Hematopoietic multipotent progenitor cell treated with erythropoietin and hydrocortisone succinate and interleukin-3 and kit ligand, for 4 days (in vitro differentiated cells): Measurements from ENCODE around the gene SLC22A5.

Experiments
- DNase-seq: peaks from one replicate; pipeline ENCODE4 v3.0.0-alpha.2; 2015

The SLC22A5 gene

GRCh38 chr5:132369474-132370180, at the start of gene SLC22A5:
SLC22A5 (plus strand) TSS chr5:132369710; CDS start chr5:132369973, 263 bp downstream.
- peak; percentile 73 for DNase-seq

DNA sequence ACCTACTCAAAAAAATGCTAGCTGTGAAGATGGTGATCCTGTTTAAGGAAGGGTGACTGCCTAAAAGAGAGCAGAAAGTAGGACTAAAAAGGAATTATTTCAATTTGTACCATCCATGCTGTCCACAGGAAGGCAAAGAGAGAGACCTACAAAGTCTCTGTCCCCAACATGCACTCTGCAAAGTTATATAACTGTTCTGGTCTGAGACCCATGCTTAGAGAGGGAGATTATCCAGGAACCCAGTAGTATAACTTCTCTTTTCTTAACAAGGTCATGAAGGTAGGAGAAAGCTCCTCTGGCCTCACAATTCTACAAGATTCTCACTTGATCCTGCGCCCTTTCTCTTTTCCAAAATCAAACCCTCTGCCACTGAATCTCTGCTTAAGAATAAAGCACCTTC, 49.5 kb upstream of the SLC22A5 start:
- DNase-seq = no peak

DNA sequence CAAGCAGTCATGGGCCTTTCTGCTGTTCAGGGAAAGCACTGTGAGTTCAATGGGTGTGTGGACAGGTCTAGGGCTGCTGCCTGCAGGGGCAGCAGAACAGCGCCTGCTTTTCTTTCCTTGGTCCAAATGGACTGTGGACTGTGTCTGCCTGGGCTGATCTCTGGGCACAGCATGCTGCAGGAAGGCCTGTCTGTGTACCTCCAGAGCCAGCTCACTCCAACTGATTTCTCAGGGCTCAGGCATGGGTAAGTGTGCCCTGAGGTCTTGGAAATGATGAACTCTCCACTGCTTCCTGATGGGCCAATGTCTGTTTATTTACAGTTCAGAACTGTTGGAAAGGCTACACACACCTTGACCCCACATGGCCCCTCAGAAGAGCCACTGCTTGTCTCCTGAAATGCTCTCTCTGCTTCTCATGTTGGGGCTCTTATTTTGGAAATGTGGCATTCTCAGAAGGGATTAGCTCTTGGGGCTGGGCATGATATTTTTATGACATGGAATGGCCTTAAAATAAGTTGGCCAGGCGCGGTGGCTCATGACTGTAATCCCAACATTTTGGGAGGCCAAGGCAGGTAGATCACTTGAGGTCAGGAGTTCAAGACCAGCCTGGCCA, 48.3 kb upstream of the SLC22A5 start:
- DNase-seq = no peak

DNA sequence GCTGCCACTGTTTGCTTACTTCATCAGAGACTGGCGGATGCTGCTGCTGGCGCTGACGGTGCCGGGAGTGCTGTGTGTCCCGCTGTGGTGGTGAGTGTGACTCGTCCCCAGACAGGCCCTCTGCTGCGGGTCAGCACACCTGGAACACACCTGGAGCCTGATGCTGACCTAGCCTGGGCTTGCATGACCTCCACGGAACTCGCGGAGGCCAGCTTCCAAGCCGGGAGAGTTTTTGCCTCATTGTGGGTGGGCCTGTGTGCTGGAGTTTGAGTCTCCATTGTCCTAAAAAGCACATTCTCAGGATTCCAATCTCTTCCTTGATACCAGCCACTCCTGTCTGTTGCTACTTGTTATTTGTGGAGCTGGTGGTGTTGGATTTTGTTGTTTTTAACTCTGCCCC, 47.2 kb upstream of the SLC22A5 start:
- no peak for DNase-seq

DNA sequence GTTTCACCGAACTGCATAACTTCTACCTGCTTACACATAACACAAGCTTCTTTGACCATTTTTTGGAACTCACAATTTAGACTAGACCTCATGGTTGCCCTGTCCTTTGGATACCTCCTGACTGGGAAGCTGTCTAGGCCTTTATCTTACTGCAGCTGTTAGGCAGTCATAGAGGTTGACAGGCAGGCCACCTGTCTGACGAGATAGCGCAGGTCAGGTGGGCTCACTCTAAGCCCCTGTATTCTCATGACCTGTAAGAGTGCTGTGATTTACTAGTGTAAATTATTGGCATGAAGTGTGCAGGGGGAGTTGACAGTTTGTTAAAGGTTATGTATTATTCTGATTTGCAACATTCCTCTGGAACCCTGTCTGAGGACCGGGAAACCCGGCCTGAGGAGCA, 46.3 kb upstream of the SLC22A5 start:
- DNase-seq = no peak

GRCh38 chr5:132325691-132326090, 43.8 kb upstream of the SLC22A5 start:
- DNase-seq = no peak

DNA sequence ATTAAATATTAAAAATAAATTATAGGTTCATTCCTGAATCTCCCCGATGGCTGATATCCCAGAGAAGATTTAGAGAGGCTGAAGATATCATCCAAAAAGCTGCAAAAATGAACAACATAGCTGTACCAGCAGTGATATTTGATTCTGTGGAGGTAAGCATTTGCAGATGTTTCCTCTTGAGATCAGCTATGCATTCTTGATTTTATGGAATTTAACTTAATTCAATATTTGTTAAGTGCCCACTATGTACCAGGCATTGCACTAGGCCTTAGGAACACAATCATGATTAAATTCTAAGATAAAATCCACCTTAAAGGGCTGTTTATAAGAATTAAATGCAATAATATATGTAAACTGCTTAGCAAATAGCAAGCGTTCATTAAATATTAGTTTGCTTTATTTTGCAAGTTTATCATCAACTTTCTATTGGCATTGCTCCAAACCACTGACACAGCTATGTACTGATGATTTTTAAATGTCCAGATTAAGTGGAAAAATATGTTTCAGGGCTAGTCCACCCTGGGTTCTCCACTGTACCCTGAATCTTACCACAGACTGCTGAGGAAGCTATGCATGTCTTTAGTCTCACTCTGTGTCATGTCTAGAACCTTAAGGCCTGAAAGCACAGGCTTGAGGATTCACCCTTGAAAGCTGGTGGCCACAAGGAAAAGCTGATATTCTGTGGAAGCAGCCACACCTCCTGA, 42.1 kb upstream of the SLC22A5 start:
- DNase-seq = peak; percentile 42

GRCh38 chr5:132334812-132335211, 34.7 kb upstream of the SLC22A5 start:
- DNase-seq = no peak

DNA sequence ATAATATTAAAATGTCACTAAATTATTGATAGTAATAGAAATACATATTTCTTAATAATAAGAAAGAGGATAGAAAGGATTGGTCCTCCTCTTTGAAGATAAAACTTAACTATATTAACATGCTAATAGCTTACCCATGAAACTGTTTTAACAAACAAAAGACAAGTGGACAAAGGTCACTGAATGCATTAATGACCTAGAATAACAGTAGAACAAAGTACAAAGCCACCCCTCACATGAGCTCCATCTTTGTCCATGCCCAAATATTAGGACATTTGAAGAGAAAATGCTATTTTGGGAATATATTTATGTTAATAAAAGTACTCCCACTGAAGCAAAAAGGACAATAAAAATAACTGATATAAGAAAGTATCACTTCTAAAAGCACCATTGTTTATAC, 34.1 kb upstream of the SLC22A5 start:
- DNase-seq = no peak

GRCh38 chr5:132339502-132339901, 30.0 kb upstream of the SLC22A5 start:
- DNase-seq = no peak

DNA sequence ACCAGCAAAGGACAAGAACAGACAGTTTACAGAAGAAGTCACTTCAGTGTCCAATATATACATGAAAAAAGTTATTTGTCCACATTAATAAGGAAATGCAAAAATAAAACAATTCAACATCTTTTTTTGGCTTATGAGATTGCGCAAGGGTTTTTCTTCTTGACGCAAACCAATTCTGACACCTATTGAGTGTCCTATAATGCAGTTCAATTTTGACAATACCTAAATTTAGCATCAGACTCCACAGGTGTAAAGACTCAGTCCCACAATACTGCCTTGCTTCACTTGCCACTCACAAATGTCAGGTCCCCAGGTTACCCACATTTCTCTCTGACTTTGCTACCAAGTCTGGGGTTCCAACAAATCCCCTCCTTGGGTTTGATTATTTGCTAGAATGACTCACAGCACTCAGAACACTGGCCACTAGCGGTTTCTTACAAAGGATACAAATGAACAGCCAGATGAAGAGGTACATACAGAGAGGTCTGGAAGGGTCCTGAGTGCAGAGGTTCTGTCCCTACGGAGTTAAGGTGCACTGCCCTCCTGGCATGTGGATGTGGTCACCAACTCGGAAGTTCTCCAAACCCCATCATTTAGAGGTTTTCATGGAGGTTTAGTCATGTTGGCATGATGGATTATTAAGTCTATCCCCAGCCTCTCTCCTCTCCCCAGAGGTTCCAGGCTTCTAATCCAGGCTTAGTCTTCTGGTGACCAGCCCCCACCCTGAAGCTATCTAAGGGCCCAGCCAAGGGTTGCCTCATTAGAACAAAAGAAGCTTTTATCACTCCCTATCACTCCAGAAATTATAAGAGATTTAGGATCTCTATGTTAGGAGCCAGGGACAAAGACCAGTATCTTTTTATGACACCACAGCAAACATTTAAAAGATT, 27.0 kb upstream of the SLC22A5 start:
- DNase-seq = no peak

- DNase-seq = no peak
These were observed 24.6 kb upstream of the SLC22A5 start for GRCh38 chr5:132344775-132345514.

GRCh38 chr5:132353486-132353995, 16.0 kb upstream of the SLC22A5 start:
- no peak for DNase-seq

- DNase-seq = peak; percentile 73
These were observed 14.9 kb upstream of the SLC22A5 start for GRCh38 chr5:132354381-132355139.

DNA sequence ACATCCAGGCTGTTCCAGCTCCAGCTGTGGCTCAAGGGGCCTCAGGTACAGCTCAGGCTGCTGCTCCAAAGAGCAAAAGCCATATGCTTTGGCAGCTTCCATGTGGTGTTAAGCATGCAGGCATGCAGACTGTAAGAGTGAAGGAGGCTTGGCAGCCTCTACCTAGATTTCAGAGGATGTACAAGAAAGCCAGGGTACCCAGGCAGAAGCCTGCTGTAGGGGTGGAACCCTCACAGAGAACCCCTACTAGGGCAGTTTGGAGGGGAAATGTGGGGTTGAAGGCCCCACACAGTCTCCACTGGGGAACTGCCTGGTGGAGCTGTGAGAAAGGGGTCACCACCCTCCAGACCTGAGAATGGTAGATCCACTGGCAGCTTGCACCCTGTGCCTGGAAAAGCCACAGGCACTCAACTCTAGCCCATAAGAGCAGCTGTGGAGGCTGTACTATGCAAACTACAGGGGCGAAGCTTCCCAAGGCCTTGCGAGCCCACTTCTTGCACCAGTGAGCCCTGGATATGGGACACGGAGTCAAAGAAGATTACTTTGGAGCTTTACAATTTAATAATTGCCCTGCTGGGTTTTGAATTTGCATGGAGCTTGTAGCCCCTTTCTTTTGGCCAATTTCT, 14.3 kb upstream of the SLC22A5 start:
- no peak for DNase-seq

GRCh38 chr5:132358775-132359174, 10.7 kb upstream of the SLC22A5 start:
- DNase-seq = no peak

- DNase-seq = no peak
These were observed 7.4 kb upstream of the SLC22A5 start for GRCh38 chr5:132362086-132362485.

GRCh38 chr5:132363431-132364112, 5.9 kb upstream of the SLC22A5 start:
- DNase-seq = peak; percentile 50

- peak; percentile 54 for DNase-seq
These were observed 5.2 kb upstream of the SLC22A5 start for GRCh38 chr5:132364319-132364718.

GRCh38 chr5:132365213-132365612, 4.3 kb upstream of the SLC22A5 start:
- DNase-seq = peak; percentile 36
